Measurements from ENCODE around the gene MED16. TPM values are rescaled to one million over a fixed set of nuclear protein-coding genes. Genes with fewer than 3 reads are reported as not detected.
"Not testable (repeated sequence)": the region's sequence is repeated elsewhere in the genome, so short reads cannot be mapped to it uniquely, and the experiment has no call there.

Gene MED16
- total and polyA plus RNA-seq, 12 donors, result 5.3 to 139 (median 62.6) TPM

DNA sequence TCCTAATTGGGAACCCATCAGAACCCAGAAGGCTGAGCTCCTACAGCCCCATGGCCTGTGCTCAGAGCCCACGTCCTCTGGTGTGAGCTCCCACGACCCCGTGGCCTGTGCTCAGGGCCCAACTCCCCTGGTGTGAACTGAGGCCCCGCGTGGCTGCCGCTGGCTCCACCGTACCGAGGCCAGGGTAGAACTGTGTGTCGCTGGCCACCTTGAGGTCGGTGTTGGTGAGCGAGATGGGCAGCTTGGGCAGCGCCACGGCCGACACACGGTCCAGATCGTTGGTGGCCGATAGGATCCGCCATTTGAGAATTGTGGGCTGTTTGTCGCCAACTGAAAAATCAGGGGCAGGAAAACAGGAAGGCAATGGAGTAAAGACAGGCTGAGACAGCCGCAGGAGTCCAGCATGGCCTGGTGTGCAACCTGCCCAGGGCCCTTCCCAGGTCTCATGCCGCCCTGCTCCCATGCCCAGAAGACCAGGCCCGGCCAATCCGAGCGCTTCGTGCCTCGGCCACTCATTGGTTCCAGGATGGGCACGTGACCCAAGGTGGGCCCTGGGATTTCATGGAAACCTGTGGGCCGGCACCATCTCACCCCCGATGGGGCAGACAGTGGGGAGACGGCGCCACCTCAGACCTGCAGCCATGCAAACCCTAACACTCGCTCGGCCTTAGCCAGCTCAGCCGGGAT is 11.5 kb downstream of the MED16 start:
- intact Hi-C loops (cut with DNase I), result no loop called here
- Histone ChIP-seq H3K36me3 (replicated peaks in 1 of 2) (peaks cover 0 to 56% of the 10 kb centered on the region in 2 donors), H3K27ac (no peak overlapping the region), H3K4me1 (replicated peaks in 1 of 2) (no peaks in the 10 kb centered on the region), H3K4me3 (no peak overlapping the region), H3K27me3 (no peaks in the 10 kb centered on the region), H3K9me3 (replicated peaks in 1 of 3) (no peaks in the 10 kb centered on the region)
- 96 to 98% (median 97%) methylated on average over 25 to 34 of the region's 34 CpGs for WGBS, 4 donors
- DNase-seq, result no peak
- TF ChIP-seq POLR2A (IDR thresholded peaks at IDR 0.05), result no peak
- TF ChIP-seq, protein P1, sequence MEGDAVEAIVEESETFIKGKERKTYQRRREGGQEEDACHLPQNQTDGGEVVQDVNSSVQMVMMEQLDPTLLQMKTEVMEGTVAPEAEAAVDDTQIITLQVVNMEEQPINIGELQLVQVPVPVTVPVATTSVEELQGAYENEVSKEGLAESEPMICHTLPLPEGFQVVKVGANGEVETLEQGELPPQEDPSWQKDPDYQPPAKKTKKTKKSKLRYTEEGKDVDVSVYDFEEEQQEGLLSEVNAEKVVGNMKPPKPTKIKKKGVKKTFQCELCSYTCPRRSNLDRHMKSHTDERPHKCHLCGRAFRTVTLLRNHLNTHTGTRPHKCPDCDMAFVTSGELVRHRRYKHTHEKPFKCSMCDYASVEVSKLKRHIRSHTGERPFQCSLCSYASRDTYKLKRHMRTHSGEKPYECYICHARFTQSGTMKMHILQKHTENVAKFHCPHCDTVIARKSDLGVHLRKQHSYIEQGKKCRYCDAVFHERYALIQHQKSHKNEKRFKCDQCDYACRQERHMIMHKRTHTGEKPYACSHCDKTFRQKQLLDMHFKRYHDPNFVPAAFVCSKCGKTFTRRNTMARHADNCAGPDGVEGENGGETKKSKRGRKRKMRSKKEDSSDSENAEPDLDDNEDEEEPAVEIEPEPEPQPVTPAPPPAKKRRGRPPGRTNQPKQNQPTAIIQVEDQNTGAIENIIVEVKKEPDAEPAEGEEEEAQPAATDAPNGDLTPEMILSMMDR (IDR thresholded peaks at IDR 0.05), result no peak

DNA sequence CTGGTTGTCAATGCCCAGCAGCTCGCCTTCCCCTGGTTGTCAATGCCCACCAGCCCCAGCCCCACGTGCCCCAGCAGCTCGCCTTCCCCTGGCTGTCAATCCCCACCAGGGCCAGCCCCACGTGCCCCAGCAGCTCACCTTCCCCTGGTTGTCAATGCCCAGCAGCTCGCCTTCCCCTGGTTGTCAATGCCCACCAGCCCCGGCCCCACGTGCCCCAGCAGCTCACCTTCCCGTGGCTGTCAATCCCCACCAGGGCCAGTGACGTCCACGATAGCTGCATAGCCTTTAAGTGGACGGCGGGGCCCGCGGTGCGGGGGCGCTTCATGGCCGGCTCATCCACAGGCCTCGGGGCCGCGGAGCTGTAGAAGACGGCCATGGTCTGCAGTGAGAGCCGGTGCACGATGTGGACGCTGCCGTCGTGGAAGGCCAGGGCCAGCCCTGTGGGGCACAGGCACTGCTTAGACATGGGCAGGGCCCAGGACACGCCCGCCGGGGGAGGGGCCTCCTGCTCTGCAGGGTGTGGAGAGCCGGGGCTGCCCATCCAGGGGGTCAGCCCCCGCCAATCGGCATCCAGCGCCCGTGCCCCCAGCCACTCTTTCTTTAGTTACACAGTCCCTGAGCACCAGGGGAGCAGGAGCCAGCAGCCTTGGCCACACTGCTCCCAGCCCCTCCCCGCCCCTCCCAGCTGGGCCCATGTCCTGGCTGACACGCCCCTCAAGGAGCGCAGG is 13.1 kb downstream of the MED16 start:
- intact Hi-C loops (cut with DNase I), result no loop called here
- Histone ChIP-seq H3K9me3 (replicated peaks in 1 of 3) (no peaks in the 10 kb centered on the region), H3K27ac (no peak overlapping the region), H3K4me1 (replicated peaks in 1 of 2) (no peaks in the 10 kb centered on the region), H3K36me3 (replicated peaks in 1 of 2) (peaks cover 0 to 41% of the 10 kb centered on the region in 2 donors), H3K4me3 (no peak overlapping the region), H3K27me3 (no peaks in the 10 kb centered on the region)
- WGBS, 4 donors, result 82 to 93% (median 89%) methylated on average over 23 to 37 of the region's 37 CpGs
- DNase-seq, result no peak
- TF ChIP-seq, protein P1 (IDR thresholded peaks at IDR 0.05), result no peak
- TF ChIP-seq POLR2A (IDR thresholded peaks at IDR 0.05), result no peak

DNA sequence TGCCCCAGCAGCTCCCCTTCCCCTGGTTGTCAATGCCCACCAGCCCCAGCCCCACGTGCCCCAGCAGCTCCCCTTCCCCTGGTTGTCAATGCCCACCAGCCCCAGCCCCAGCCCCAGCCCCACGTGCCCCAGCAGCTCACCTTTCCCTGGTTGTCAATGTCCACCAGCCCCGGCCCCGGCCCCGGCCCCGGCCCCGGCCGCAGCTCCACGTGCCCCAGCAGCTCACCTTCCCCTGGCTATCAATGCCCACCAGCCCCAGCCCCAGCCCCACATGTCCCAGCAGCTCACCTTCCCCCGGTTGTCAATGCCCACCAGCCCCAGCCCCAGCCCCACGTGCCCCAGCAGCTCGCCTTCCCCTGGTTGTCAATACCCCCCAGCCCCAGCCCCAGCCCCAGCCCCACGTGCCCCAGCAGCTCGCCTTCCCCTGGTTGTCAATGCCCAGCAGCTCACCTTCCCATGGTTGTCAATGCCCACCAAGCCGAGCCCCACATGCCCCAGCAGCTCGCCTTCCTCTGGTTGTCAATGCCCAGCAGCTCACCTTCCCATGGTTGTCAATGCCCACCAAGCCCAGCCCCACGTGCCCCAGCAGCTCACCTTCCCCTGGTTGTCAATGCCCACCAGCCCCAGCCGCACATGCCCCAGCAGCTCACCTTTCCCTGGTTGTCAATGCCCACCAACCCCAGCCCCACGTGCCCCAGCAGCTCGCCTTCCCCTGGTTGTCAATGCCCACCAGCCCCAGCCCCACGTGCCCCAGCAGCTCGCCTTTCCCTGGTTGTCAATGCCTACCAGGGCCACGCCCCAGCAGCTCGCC is 14.0 kb downstream of the MED16 start:
- H3K4me1 ChIP-seq (replicated peaks in 1 of 2); intact Hi-C loops (cut with DNase I); H3K27me3 ChIP-seq; H3K27ac ChIP-seq; DNase-seq; H3K4me3 ChIP-seq; H3K9me3 ChIP-seq (replicated peaks in 1 of 3): not testable (repeated sequence)
- peaks cover 0 to 43% of the 10 kb centered on the region in 2 donors for H3K36me3 ChIP-seq (replicated peaks in 1 of 2)
- 88 to 92% (median 91%) methylated on average over 7 to 24 of the region's 24 CpGs for WGBS, 4 donors

DNA sequence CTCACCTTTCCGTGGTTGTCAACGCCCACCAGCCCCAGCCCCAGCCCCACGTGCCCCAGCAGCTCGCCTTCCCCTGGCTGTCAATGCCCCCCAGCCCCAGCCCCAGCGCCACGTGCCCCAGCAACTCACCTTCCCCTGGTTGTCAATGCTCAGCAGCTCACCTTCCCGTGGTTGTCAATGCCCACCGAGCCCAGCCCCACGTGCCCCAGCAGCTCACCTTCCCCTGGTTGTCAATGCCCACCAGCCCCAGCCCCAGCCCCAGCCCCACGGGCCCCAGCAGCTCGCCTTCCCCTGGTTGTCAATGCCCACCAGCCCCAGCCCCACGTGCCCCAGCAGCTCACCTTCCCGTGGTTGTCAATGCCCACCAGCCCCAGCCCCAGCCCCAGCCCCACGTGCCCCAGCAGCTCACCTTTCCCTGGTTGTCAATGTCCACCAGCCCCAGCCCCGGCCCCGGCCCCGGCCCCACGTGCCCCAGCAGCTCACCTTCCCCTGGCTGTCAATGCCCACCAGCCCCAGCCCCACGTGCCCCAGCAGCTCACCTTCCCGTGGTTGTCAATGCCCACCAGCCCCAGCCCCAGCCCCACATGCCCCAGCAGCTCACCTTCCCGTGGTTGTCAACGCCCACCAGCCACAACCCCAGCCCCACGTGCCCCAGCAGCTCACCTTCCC is 14.9 kb downstream of the MED16 start:
- H3K36me3 ChIP-seq (replicated peaks in 1 of 2), result peaks cover 0 to 41% of the 10 kb centered on the region in 2 donors
- H3K9me3 ChIP-seq (replicated peaks in 1 of 3); H3K4me3 ChIP-seq; H3K27ac ChIP-seq; H3K4me1 ChIP-seq (replicated peaks in 1 of 2); DNase-seq; intact Hi-C loops (cut with DNase I); H3K27me3 ChIP-seq: not testable (repeated sequence)
- 80 to 100% (median 90%) methylated on average over 2 to 23 of the region's 23 CpGs for WGBS, 4 donors

Measured in adrenal gland (tissue), 12 donors.